Karpas-422 (cell line): Measurements from ENCODE around the gene DTNBP1. TPM values are rescaled to one million over a fixed set of nuclear protein-coding genes. Genes with fewer than 3 reads are reported as not detected.

ENCODE experiments used
- DNase-seq: peaks from one replicate; pipeline ENCODE4 v3.0.0-alpha.2; 2015
- H2AFZ ChIP-seq: fragments of 200-600 bp; sonication (generic); 2 replicates; pipeline ENCODE4 v1.6.1; 2014; ENCODE audit warnings: antibody characterized with exemption, low read length, mixed read lengths
- H3K27ac ChIP-seq: fragments of 200-600 bp; sonication (generic); 2 replicates; pipeline ENCODE4 v1.5.1; 2014; ENCODE audit warnings: mild to moderate bottlenecking, low read length, moderate library complexity
- H3K27me3 ChIP-seq: fragments of 200-600 bp; sonication (generic); 2 replicates; pipeline ENCODE4 v1.6.1; 2014; ENCODE audit warnings: low read length, mixed read lengths
- H3K36me3 ChIP-seq: fragments of 200-600 bp; sonication (generic); 2 replicates; pipeline ENCODE4 v1.6.1; 2014; ENCODE audit warnings: low read length, mixed read lengths; ENCODE audit not compliant: insufficient read depth
- H3K4me1 ChIP-seq: fragments of 200-600 bp; sonication (generic); 2 replicates; pipeline ENCODE4 v1.6.1; 2014; ENCODE audit warnings: mild to moderate bottlenecking, low read length, mixed read lengths
- H3K4me2 ChIP-seq: fragments of 200-600 bp; sonication (generic); 2 replicates; pipeline ENCODE4 v1.6.1; 2014; ENCODE audit warnings: low read length, low read depth, mild to moderate bottlenecking; ENCODE audit not compliant: poor library complexity, severe bottlenecking
- H3K4me3 ChIP-seq: fragments of 200-600 bp; sonication (generic); 2 replicates; pipeline ENCODE4 v1.5.1; 2014; ENCODE audit warnings: mild to moderate bottlenecking, antibody characterized with exemption, low read length, mixed read lengths
- H3K79me2 ChIP-seq: fragments of 200-600 bp; sonication (generic); 2 replicates; pipeline ENCODE4 v1.6.1; 2014; ENCODE audit warnings: mild to moderate bottlenecking, low read length, mixed read lengths
- H3K9ac ChIP-seq: fragments of 200-600 bp; sonication (generic); 2 replicates; pipeline ENCODE4 v1.6.0; 2014; ENCODE audit warnings: low read length
- H3K9me2 ChIP-seq: fragments of 200-600 bp; sonication (generic), shearing (Covaris generic); replicated peaks from 2 replicates; pipeline ENCODE4 v1.6.0; 2014; ENCODE audit warnings: mild to moderate bottlenecking, low read length, moderate library complexity; ENCODE audit not compliant: insufficient read depth
- H3K9me3 ChIP-seq: fragments of 300-700, 200-600 bp; sonication (generic); 2 replicates; pipeline ENCODE4 v1.6.1; 2014; ENCODE audit warnings: low read length, mixed read lengths
- H4K20me1 ChIP-seq: fragments of 200-600 bp; sonication (generic); 2 replicates; pipeline ENCODE4 v1.6.1; 2014; ENCODE audit warnings: mild to moderate bottlenecking, antibody characterized with exemption, low read length, low read depth; ENCODE audit not compliant: insufficient read depth
- total RNA-seq: library from RNA; depleted of rRNA; stranded (reverse); fragments of >200 nt; shearing (Covaris generic); gene quantifications from 2 replicates; pipeline ENCODE4 v1.2.3, GENCODE V29; 2014; ENCODE audit warnings: low replicate concordance

DTNBP1 gene
- total RNA-seq, 1 experiment from 2014 or later = 13.8 TPM

DNA sequence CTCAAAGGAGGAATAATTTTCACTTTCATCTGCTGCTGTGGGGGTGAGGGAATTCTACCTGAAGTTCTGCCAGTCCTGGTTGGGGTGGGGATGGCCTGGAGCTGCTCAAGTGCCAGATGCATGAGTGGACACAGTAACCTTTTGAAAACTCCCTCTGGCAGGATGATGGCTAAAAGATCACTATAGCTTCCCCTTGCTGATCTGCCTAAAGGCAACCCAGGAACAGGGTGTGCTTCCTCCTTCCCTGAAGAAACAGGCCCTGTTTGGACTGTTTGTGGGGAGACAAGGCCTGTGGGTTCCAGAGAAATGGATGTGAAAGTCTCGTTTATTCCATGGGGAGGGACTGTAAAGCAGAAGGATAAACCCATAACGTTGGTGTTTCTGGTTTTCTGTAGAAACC is 176.9 kb downstream of the DTNBP1 start:
- Histone ChIP-seq H3K36me3 (no peaks in the 10 kb centered on the region), H3K79me2 (no peaks in the 10 kb centered on the region), H3K4me2 (no peak overlapping the region), H4K20me1 (peaks cover 8% of the 10 kb centered on the region), H3K27me3 (no peaks in the 10 kb centered on the region), H3K4me3 (no peak overlapping the region), H3K4me1 (no peaks in the 10 kb centered on the region), H3K9me3 (no peaks in the 10 kb centered on the region), H2AFZ (no peak overlapping the region), H3K9me2 (no peaks in the 10 kb centered on the region), H3K27ac (no peak overlapping the region), H3K9ac (no peak overlapping the region)
- DNase-seq = no peak

DNA sequence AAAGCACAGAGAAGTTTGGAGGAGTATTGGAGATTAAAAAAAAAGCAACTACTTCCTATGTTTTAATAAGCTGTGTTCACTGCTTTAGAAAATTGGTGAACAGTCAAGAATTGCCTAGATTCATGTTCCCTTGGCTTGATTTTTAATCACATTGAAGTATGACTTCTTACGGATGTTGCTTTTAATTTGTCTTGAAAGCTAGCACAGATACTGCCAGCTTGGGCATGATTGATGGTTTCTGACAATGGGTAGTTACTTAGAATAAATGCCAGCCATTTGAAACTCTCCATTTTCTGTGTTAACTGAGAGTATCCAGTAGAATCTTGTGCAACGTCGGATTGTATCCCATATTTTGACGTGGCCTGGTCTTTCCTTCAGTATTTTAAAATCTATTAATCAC is 178.0 kb downstream of the DTNBP1 start:
- Histone ChIP-seq H3K4me3 (no peak overlapping the region), H3K79me2 (no peaks in the 10 kb centered on the region), H3K4me2 (no peak overlapping the region), H3K9me2 (no peaks in the 10 kb centered on the region), H3K27ac (no peak overlapping the region), H3K9ac (no peak overlapping the region), H2AFZ (no peak overlapping the region), H3K4me1 (no peaks in the 10 kb centered on the region), H3K36me3 (no peaks in the 10 kb centered on the region), H3K27me3 (no peaks in the 10 kb centered on the region), H3K9me3 (no peaks in the 10 kb centered on the region), H4K20me1 (peaks cover 11% of the 10 kb centered on the region)
- no peak for DNase-seq

- H2AFZ ChIP-seq = no peak overlapping the region
- no peaks in the 10 kb centered on the region for H3K36me3 ChIP-seq
- H3K27me3 ChIP-seq = no peaks in the 10 kb centered on the region
- no peaks in the 10 kb centered on the region for H3K9me2 ChIP-seq
- no peak overlapping the region for H3K27ac ChIP-seq
- H3K79me2 ChIP-seq = no peaks in the 10 kb centered on the region
- H3K9me3 ChIP-seq = no peaks in the 10 kb centered on the region
- H3K9ac ChIP-seq = no peak overlapping the region
- no peak overlapping the region for H3K4me3 ChIP-seq
- H4K20me1 ChIP-seq = peaks cover 15% of the 10 kb centered on the region
- H3K4me2 ChIP-seq = no peak overlapping the region
- no peaks in the 10 kb centered on the region for H3K4me1 ChIP-seq
- DNase-seq = no peak
These were observed 178.7 kb downstream of the DTNBP1 start for GRCh38 chr6:15484140-15484539.

DNA sequence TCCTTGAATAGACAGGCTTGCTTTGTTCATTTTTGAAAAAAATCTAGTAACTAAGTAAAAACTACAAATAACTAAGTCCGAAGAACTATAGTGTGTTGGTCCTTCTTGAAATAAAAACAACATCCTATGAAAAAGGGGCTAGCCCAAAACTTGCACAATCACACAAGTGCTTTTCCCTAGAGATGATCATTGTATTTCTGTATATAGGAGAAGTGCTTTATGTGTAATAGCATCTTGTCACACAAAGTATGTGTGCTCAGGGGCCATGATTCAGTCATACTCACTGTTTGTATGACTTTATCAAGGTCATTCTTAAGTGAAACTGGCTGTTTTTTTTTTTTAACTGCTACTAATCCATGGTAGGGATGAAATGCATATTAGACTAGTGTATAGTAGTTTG is 179.8 kb downstream of the DTNBP1 start:
- Histone ChIP-seq H2AFZ (no peak overlapping the region), H3K9me2 (no peaks in the 10 kb centered on the region), H4K20me1 (peaks cover 15% of the 10 kb centered on the region), H3K9me3 (no peaks in the 10 kb centered on the region), H3K79me2 (no peaks in the 10 kb centered on the region), H3K27me3 (no peaks in the 10 kb centered on the region), H3K27ac (no peak overlapping the region), H3K4me2 (no peak overlapping the region), H3K4me3 (no peak overlapping the region), H3K4me1 (no peaks in the 10 kb centered on the region), H3K36me3 (no peaks in the 10 kb centered on the region), H3K9ac (no peak overlapping the region)
- no peak for DNase-seq

- Histone ChIP-seq H3K4me2 (no peak overlapping the region), H3K27ac (no peak overlapping the region), H3K9me2 (no peaks in the 10 kb centered on the region), H3K27me3 (no peaks in the 10 kb centered on the region), H3K79me2 (no peaks in the 10 kb centered on the region), H3K9ac (no peak overlapping the region), H4K20me1 (peaks cover 15% of the 10 kb centered on the region), H3K4me1 (no peaks in the 10 kb centered on the region), H3K4me3 (no peak overlapping the region), H3K9me3 (no peaks in the 10 kb centered on the region), H2AFZ (no peak overlapping the region), H3K36me3 (no peaks in the 10 kb centered on the region)
- no peak for DNase-seq
These were observed 181.2 kb downstream of the DTNBP1 start for GRCh38 chr6:15481390-15482291.

DNA sequence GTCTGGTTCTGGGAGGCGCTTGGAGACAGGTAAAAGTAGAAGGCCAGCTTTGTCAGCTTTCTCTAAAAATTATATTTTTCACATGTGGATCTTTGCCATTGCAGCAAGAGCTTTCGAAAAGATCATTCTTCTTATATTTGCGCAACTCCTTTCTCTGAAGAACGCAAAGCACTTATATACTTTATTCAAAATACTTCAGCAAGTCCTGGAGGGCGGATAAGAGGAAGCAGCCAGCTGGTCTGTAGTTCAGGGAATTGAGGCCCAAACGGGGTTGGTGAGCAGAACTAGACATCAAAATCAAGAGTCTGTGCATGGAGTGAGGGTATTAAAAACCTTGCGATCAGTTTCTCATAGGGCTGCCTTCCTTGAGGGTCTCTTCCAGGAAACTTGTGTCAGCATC is 182.3 kb downstream of the DTNBP1 start:
- Histone ChIP-seq H3K36me3 (no peaks in the 10 kb centered on the region), H3K4me2 (no peak overlapping the region), H3K79me2 (no peaks in the 10 kb centered on the region), H3K4me3 (no peak overlapping the region), H3K27me3 (no peaks in the 10 kb centered on the region), H3K9me2 (no peaks in the 10 kb centered on the region), H2AFZ (no peak overlapping the region), H3K9ac (no peak overlapping the region), H4K20me1 (peaks cover 15% of the 10 kb centered on the region), H3K4me1 (no peaks in the 10 kb centered on the region), H3K9me3 (no peaks in the 10 kb centered on the region), H3K27ac (no peak overlapping the region)
- no peak for DNase-seq

- no peaks in the 10 kb centered on the region for H3K79me2 ChIP-seq
These were observed 183.1 kb downstream of the DTNBP1 start for GRCh38 chr6:15479761-15480160.

DNA sequence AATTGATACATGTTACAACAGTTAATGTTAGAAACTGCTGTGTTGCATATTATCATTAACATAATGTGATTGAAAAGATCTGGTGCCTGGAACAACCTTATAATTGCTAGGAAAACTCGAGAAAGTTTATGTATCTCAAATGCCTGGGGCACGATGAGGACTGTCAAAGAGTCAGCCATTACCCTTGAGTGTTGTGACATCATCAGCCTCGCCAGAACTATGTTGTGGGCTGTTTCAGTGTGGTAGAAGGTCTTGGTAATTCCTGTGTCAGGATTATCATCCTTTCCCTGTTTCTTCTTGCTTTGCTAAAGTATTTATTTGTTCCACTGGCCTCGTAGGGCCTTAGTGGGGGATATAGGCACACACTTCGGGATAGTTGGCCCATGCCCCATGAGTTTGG is 185.1 kb downstream of the DTNBP1 start:
- H4K20me1 ChIP-seq = peaks cover 15% of the 10 kb centered on the region
- no peak overlapping the region for H3K27ac ChIP-seq
- no peaks in the 10 kb centered on the region for H3K4me1 ChIP-seq
- no peak overlapping the region for H3K9ac ChIP-seq
- H2AFZ ChIP-seq = no peak overlapping the region
- H3K27me3 ChIP-seq = no peaks in the 10 kb centered on the region
- DNase-seq = no peak
- H3K79me2 ChIP-seq = no peaks in the 10 kb centered on the region
- no peaks in the 10 kb centered on the region for H3K36me3 ChIP-seq
- H3K9me2 ChIP-seq = no peaks in the 10 kb centered on the region
- no peak overlapping the region for H3K4me3 ChIP-seq
- no peaks in the 10 kb centered on the region for H3K9me3 ChIP-seq
- H3K4me2 ChIP-seq = no peak overlapping the region

More at GRCh38 chr6:15479761-15480160, 183.1 kb downstream of the DTNBP1 start:
- no peak overlapping the region for H3K4me2 ChIP-seq
- H3K27ac ChIP-seq = no peak overlapping the region
- no peak for DNase-seq
- no peaks in the 10 kb centered on the region for H3K4me1 ChIP-seq
- no peaks in the 10 kb centered on the region for H3K9me3 ChIP-seq
- no peaks in the 10 kb centered on the region for H3K36me3 ChIP-seq
- H4K20me1 ChIP-seq = peaks cover 18% of the 10 kb centered on the region
- no peaks in the 10 kb centered on the region for H3K27me3 ChIP-seq
- no peak overlapping the region for H3K4me3 ChIP-seq
- no peaks in the 10 kb centered on the region for H3K9me2 ChIP-seq
- no peak overlapping the region for H2AFZ ChIP-seq
- no peak overlapping the region for H3K9ac ChIP-seq
